GM18909 (cell line): Measurements from ENCODE around the gene CNTNAP2.

Experiments used
- ATAC-seq: cut with Tn5 transposase; IDR thresholded peaks from one replicate; pipeline ENCODE4 v1.9.1; 2021; ENCODE audit warnings: mild to moderate bottlenecking; ENCODE audit not compliant: unreplicated experiment, poor library complexity

Gene CNTNAP2

DNA sequence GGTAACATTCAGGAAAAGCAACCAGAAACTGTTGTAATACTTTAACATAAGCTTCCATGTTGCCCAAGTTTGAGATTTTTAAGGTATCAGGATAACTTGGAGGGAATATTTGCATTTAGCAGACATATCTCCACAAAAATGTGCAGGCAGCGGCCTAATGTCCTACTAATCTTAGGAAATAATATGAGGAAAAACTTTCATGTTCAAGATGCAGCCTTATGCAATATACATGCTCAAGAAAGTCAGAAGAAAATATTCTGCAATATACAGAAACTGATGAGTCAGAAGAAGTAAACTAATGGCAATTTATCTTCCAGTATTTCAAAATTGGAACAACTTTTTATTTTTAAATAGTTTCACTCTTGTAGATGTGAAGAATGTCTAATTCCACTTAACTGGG, 2010.8 kb downstream of the CNTNAP2 start:
- ATAC-seq: no peak

GRCh38 chr7:148129023-148129422, 2012.4 kb downstream of the CNTNAP2 start:
- no peak for ATAC-seq

GRCh38 chr7:148135116-148135515, 2018.5 kb downstream of the CNTNAP2 start:
- ATAC-seq: no peak

DNA sequence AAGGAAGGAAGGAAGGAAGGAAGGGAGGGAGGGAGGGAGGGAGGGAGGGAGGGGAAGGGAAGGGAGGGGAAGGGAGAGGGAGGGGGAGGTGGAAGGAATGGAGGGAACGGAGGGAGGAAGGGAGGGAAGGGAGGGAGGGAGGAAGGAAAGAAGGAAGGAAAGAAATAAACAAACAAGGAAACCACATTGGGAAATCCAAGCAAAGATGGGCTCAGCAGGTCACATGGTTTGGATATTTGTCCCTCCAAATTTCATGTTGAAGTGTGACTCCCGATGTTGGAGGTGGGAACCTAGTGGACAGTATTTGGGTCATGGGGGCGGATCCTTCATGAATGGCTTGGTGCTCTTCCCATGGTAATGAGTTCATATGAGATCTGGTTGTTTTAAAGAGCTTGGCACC, 2019.4 kb downstream of the CNTNAP2 start:
- ATAC-seq: no peak

- no peak for ATAC-seq
These were observed 2026.2 kb downstream of the CNTNAP2 start for GRCh38 chr7:148142660-148143248.

DNA sequence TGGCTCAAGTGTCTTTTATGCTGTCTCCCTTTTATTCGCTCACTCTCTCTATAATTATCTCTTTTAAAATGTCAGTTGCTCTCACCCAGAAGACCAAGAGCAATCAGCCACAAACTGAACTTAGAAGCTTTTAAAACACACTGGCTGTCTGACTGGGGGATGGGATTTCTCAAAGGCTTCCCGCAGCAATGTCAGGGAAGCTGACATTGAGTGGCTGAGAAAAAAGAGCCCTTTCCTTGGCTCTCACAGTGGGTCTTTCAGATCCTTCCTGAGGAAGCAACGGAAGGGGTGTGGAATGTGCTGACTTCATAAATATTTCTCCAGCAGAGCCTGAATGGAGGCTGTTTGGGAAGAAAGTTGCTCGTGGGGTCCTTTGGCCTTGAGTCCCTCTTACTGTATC, 2028.2 kb downstream of the CNTNAP2 start:
- ATAC-seq: no peak

DNA sequence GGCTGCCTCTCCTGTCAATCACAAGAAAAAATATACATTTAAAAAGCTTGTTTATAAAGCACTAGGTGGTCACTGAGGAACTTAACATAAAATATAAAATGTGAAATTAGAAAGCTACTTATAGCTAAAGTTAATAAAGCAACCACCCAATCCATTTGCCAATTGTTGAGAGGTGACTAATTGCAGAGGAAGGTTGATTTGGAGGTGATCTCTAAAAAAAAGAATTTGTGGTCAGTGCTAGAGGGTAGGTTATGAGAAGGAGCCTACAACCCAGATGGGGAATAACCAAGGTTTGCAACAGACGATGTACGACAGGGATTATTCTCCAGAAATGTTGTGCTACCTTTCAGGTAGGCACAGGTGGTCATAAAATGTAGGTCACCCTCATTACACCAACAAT, 2029.7 kb downstream of the CNTNAP2 start:
- no peak for ATAC-seq

GRCh38 chr7:148147438-148147837, 2030.8 kb downstream of the CNTNAP2 start:
- ATAC-seq: no peak

DNA sequence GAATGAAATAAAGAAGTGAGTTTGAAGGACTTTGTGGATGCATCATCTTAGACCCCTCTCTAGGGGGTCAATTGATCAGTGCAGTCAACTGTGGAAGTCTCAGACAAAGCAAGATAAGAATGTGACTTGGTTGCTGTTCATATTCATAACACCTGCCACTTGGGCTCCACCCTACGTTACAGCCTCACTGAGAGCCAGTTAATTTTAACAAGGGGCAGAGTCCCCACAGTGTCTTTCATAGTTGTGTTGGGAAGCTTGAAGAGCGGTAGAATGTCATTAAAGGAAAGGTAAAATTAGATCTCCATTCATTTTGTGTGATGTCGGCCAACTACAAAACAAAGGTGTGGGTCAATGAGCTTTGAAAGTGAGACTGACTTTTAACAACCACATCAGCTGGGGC, 2031.9 kb downstream of the CNTNAP2 start:
- ATAC-seq: no peak

DNA sequence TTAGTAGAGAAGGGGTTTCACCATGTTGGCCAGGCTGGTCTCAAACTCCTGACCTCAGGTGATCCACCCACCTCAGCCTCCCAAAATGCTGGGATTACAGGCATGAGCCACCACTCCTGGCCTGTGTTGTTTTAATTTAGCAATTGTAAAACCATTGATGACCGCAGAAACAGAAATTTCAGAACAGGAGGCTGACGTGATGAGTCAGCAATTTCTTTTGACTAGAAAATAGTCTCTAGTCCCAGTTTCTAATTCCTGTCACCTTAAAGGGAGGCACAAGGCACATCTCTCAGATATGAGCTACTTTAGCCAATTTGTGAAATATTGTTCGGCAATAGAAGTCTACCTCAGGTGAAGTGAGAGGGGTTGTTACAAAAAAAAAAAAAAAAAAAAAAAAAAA, 2033.1 kb downstream of the CNTNAP2 start:
- no peak for ATAC-seq

DNA sequence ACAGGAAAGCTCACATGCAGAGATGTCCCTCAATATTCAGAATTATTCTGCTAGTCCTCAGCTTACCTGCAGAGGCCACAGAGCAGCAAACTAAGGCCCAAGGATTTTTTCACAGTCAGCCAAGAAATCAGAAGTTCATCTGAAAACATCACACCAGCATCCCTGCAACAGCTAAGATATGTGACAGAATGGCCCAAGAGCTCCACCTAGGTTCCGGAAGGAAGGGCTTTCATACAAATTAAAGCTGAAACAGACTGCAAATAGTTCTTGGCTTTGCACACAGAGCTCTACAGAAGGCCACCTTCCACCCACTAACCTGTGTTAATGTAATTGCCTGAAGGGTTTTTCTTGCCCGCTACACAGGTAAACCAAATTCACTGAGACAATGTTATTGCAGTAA, 2035.2 kb downstream of the CNTNAP2 start:
- ATAC-seq: no peak

- no peak for ATAC-seq
These were observed 2037.1 kb downstream of the CNTNAP2 start for GRCh38 chr7:148153616-148154284.

DNA sequence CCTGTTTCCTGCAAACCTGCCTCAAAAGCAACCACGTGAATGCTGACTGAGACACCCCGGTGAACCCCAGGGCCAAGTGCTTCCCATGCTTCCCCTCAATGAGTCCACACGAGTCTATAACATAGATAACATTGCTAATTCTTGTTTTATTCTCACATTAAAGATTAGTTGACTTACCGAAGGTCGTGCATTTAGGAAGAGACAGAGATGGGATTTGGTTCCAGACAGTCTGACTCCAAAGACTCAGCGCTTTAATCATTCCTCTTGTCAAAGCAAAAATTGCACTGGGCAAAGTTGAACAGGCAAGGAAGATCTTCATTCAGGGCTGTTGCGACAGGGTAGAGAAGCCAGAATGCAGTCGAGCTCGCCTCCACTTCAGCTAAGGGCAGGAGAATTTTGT, 2038.4 kb downstream of the CNTNAP2 start:
- ATAC-seq: no peak

DNA sequence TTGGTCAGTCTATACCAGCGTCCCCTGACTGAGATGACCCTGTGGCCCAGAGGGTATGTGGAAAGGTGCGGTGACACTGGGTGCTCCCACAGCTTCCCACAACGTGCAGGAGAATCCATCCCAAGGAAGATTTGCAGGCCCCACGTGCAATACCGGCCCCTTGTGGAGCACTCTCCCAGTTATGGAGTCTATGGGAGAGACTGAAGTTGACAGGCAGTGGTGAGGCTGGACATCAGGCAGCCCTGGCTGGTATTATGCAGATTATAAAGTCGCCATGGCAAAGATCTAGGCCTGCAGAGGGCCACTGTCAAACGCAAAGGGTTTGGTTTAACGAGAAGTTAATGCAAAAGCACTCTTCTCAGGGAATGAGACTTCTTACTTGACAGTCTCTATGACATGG, 2039.2 kb downstream of the CNTNAP2 start:
- ATAC-seq: no peak

- no peak for ATAC-seq
These were observed 2039.6 kb downstream of the CNTNAP2 start for GRCh38 chr7:148156233-148156632.

GRCh38 chr7:148159331-148159730, 2042.7 kb downstream of the CNTNAP2 start:
- no peak for ATAC-seq

GRCh38 chr7:148161776-148162175, 2045.2 kb downstream of the CNTNAP2 start:
- ATAC-seq: no peak

GRCh38 chr7:148162808-148163207, 2046.2 kb downstream of the CNTNAP2 start:
- ATAC-seq: no peak

DNA sequence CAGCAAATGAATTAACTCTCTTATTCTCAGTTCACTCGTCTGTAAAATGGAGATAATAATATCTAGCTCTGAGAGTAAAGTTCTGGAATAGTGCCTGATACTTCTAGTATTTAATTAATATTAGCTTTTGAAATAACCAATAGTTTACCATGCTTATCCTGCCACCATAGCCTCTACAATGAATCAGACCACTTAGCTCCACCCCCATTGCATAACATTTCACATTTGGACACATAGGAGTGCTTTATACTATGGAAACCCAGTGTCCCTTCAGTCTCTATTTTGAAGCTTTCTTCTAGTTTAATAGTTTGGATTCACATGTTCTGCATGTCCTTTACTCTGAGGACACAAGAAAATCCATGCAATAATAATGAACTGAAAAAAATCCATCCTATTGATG, 2046.6 kb downstream of the CNTNAP2 start:
- no peak for ATAC-seq

- no peak for ATAC-seq
These were observed 2056.3 kb downstream of the CNTNAP2 start for GRCh38 chr7:148172920-148173319.

GRCh38 chr7:148173369-148173768, 2056.8 kb downstream of the CNTNAP2 start:
- no peak for ATAC-seq

DNA sequence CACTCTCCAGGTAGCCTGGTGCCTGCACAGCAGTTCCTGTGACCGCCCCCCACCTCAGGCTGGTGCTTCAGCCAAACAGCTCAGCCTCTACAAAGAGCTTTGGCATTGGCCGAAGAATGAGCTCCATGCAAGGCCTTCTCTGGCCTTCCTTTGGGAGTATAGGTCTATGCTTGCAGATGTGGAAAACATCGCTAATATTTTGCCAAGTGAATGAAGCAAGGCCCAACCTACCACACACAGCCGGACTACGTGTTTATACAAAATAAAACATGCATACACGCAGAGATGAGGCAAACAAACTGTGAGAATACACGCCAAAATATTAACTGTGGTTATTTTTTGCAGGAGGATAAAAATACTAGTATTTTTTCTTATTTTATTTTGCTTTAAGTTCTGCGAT, 2057.8 kb downstream of the CNTNAP2 start:
- ATAC-seq: no peak
